Posterior cingulate gyrus (tissue), 11 donors: ENCODE measurements around the gene OR10K2.
"Not testable (repeated sequence)": the region's sequence is repeated elsewhere in the genome, so short reads cannot be mapped to it uniquely, and the experiment has no call there.

Experiments used
- DNase-seq, 10 donors: peaks; one replicate each; pipeline versions ENCODE4 v3.0.0 to v3.0.0-alpha.2; 2020 to 2021; ENCODE audit warnings: mixed read lengths in 3 of 10
- intact Hi-C: fragments of 100-400 bp; cut with DNase I; formaldehyde crosslinking; loops from one replicate; pipeline ENCODE4 v1.15.1; 2023

The OR10K2 gene

DNA sequence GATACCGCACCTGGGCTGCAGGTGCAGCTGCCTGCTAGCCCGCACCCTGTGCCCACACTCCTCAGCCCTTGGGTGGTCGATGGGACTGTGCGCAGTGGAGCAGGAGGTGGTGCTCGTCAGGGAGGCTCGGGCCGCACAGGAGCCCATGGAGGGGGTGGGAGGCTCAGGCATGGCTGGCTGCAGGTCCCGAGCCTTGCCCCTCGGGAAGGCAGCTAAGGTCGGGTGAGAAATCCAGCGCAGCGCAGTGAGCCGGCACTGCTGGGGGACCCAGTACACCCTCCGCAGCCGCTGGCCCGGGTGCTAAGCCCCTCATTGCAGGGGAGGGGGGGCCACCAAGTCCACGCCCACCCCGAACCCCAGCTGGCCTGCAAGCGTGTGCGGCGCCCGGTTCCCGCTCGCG is 51.9 kb downstream of the OR10K2 start:
- intact Hi-C loops = not testable (repeated sequence)
- DNase-seq = peak in 2 of 10 donors; percentile 46 to 66

GRCh38 chr1:158371188-158371953 is 54.7 kb downstream of the OR10K2 start:
- intact Hi-C loops = no loop called here
- DNase-seq = no peak
